Suppressor macrophage treated with lipopolysaccharide for 1 hour (primary cell): ENCODE results near the gene BACE2.

Experiments
- DNase-seq, 3 donors: peaks; one replicate each; pipeline ENCODE4 v3.0.0-alpha.2; 2020 to 2022

Gene BACE2

DNA sequence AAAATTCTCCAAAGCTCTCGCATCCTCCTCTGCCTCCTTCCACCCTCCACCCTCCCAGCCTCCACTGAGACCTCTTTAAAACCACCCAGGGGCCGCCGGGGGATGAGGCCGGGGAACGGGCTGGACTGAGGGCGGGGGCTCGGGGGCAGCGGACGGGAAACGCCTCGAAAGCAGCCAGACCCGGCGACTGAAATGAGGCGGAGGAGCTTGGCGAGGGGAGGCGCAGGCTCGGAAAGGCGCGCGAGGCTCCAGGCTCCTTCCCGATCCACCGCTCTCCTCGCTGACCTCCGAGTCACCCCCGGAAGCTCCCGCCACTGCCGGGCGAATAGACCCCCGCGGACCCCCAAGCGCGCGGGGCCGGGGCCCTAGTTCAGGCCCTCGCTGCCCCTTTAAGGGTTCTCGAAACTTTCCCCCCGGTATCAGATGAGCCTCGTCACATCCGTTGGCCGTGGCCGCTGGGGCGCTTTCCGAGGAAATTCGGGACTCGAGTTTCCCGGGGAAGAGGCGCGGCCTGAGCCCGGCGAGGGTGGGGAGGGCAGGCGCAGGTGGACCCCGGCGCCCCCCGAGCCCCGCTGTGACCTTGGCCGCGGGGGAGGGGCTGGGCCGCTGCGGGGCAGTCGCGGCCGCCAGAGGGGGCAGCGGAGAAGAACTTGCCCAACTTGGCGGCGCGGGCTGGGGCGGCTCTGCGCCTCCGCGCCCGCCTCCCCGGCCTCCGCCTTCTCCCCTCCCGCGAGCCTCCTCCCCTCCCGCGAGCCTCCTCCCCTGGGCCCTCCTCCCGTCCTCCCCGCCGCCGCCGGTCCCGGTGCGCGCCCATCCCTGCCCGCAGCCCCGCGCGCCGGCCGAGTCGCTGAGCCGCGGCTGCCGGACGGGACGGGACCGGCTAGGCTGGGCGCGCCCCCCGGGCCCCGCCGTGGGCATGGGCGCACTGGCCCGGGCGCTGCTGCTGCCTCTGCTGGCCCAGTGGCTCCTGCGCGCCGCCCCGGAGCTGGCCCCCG lies at the start of gene BACE2:
Gene BACE2, plus strand, starts transcription at position 813 of the 995 bp plus-strand sequence. Its CDS starts 104 bp downstream, at position 917.
- DNase-seq: peak; percentile 57 to 83 (median 66)

DNA sequence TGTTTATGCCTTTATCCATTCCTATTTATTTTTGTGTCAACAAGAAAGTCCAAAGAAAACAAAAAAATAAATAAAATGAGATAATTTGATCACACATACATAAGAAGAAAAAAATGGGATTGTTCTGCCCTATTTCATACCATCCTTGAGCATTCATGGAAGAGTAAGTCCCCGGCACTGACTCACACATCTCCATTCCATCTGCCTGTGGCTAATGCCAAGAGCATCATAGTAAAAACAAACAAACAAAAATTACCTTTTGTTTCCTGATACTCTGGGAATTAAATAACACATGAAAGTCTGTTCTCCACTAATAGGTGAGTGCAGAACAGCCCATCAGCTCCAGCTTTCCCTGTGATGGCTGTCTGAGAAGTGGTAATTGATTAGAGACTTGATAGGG lies 48.1 kb upstream of the BACE2 start:
- no peak for DNase-seq

DNA sequence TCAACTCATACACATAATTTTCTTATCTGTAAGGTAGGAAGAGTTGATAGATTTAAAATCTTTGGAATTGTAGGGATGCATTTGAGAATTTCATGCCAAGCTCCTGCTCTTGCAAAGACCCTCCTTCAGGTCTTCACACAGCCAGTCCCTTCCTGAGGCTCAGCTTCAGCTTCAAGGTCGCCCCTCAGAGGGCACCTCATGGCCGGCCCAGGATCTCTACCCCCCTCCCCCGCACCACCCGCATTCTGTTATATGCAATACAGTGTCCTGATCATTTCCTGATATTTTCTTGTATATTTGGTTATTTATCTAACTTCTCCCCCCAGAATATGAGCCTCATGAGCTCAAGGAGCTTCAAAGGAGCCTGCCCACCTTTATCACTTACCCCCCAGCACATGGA lies 47.0 kb upstream of the BACE2 start:
- DNase-seq: no peak

DNA sequence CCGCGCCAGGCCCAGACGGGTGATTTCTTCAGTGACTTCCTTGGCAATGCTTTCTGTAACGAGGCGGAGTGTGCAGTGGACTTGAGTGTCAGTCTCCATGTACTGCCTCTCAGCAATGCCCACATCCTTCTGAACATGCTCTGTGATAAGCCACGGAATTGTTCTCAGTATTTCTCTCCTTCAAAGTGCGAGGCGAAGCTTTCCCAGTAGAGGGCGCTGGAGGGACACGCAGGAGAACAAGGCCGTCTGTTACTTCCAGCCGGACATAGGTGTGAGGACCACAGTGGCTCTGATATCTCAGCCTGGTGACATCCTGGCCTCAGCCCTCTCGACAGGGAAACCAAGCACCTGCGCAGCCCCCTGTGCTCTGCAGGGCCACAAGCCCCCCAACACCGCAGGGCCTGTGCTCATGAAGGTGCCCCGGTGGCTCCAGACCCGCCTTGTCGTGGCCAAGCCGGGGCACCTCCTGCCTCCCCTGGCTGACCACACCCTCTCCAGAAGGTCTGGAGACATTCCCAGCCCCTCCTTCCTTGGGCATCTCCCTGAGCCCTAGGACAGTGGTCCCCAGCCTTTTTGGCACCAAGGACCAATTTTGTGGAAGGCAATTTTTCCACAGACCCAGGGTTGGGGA lies 46.1 kb upstream of the BACE2 start:
- DNase-seq: peak; percentile 76 to 82 (median 81)

DNA sequence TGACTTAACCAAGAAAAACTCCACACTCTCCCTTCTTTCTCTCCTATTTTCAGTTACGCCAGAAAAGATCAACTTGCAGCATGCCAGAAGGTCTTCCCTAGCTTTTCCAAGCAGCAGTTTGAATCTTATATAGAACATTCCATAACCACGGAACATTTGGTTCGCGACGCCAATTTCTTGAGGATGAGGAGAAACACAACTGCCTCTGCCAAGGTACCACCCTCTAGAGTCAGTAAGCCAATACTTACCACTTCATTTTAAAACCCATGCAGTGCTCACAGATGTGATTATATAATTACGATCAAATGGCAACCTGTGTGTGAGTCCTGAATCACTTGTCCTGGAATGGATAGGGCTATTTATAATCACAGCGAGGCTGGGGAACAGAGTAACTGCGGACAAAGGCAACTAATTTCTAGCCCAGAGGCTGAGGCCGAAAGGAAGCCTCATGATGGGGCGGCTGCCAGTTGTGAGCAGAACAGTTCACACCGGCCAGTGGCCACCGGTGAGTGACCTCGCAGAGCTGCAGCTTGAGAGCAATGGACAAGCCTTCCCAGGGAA lies 43.2 kb upstream of the BACE2 start:
- no peak for DNase-seq

DNA sequence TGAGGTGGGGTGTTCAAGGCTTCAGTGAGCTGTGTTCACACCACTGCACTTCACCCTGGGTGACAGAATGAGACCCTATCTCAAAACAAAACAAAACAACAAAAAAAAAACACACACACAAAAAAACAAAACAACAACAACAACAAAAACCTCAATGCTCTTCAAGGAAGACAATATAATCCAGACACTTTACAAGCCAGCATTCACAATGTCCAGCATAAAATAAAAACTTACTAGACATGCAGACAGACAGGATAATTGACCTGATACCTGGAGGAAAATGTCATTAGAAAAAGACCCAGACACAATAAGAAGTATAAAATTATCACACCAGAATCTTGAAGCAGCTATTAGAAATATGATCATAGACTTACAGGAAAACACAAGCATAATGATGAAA lies 39.0 kb upstream of the BACE2 start:
- DNase-seq: no peak

DNA sequence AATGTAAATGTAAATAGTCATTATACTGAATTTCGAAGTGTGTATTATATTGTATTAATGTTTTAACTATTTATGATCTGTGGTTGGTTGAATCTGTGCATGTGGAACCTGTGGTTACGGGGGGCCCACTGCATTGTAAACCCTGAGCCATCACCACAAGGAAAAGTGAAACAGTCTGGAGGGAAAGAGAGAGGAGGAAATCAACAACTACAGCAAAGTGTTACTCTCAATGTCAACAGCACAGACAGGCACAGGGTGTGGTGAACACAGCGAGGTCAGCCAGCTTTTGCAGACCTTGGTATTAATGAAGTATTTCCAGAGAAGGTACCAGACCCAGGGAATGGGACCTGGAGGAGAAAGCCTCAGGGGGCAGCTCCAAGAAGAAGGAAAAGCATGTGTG lies 37.1 kb upstream of the BACE2 start:
- no peak for DNase-seq

DNA sequence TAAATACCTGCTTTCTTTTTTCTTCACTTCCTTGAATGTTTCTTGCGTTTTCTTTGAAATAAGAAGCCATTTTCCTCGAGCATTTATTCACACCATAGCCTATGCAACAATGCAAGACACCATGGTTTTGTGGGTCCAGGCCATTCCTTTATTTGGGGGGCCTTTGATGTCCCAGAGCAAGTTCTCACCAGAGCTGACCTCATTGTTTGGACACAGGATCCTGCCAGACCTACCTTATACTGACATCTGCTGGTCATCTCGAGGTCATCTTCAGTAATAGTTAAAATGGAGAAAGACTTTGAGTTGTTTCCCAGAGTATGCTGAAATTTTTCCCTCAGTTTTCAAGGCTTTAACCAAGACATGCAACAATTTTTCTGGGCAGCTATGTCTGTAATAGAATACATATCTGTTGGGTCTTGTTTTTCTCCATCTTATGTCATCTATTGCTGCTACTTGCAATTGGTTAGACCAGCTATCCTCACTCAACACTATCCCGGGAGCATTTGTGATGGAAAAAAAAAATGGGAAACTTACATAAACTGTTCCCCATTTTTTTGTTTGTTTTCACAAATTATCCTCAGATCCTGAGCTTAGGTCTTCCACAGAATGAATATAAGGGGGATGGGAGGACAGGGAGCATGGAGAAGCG lies 34.0 kb upstream of the BACE2 start:
- DNase-seq: peak; percentile 49 to 62 (median 60)

DNA sequence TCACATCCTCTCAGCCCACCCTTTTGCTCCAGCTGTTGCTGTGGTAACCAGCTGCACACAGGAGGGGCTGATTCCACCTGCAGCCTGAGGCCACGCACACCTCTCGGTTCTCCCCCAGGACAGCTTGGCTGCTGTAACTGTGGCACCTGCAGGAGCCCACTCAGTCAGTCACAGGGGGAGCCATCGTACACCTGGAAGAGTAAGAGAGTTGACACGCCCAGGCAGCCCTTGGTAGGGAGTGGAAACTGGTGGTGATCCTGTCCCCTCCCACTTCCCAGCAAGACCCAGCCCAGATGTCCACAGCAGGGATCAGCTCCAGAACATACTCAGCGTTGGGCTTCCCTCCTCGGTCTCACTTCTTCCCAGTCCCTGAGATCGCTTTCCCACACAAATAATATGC lies 32.2 kb upstream of the BACE2 start:
- DNase-seq: no peak

DNA sequence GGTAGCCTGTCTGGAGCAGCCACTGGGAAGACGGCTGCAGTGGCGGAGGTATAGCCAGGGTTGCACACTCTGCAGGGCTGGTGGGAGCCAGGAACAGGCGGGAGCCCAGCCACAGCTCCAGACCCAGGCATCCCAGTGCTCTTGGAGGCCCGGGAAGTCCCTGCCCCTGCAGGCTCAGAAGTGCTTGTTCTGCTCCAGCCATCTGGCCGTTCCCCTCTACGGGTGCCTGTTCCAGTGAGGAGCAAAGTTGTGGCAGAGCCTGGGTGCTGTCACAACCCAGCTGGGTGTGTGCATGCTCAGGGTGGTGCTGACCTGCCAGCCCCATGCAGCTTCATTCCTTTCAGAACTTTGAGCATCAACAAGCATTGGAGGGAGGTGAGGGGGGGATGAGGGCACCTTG lies 31.7 kb upstream of the BACE2 start:
- DNase-seq: no peak

DNA sequence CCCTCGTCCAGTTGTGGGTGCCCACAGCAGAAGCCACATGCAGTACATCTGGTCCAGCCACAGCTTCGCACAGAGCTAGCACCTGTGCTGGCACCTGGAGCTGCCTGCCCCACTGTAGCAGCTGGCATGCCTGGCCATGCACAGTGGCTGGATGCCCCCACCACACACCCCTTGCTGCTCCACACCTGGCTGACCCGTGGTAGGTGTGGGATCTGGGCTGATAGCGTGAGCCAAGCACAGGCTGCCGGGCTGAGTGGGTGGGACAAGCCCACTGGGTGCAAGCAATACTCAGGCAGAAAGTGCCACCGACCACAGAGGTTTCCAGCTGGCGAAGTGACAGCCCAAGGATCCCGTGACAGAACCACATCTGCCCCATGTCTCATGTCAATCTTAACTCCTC lies 30.6 kb upstream of the BACE2 start:
- DNase-seq: no peak

DNA sequence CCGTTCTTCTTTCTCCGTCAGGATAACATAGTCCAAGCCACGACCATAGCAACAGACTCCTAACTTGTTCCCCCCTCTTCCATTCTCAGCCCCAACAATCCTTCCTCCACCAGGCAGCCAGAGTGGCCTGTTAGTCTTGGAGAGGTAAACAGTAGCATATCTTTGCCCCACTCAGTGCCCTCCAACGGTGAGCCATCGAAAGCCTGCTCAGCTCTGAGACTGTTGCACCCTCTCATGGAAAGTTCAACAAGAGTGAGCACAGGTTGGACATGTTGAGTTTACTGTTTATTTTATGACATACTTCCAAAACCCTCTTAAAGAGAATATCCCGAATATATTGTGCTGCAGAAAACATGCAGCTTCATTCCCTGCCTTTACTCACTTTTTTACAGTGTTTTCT lies 30.1 kb upstream of the BACE2 start:
- no peak for DNase-seq

DNA sequence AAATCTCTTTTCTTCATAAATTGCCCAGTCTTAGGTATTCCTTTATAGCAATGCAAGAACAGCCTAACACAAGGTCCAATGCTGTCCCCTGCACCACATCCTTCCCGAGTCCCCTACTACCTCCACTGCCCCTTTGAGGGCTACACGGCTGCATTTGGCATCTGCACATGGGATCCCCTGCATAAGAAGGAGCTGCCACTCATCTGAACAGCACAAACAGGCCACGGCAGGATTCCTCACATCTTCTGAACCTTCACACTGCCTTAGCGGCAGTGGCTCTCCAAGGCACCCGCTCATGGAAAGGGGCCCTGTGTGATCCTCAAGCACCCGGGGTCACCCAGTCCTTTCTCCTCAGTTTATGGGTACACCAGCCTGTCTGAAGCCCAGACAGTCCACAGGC lies 29.2 kb upstream of the BACE2 start:
- DNase-seq: no peak

DNA sequence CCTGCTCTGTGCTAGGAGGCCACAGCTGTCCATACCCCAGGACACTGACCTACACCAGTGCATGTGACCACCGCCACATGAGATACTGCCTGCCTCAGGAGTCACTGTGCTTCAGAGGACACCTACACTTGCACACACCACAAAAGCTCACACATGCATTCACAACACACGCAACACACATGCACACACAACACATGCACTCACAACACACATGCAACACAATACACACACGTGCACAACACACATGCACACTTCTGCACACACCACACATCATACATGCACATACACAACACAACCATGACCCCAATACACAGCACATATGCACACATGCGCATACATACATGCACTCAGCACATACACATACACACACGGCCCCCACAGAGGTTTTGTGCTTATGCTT lies 28.7 kb upstream of the BACE2 start:
- no peak for DNase-seq

DNA sequence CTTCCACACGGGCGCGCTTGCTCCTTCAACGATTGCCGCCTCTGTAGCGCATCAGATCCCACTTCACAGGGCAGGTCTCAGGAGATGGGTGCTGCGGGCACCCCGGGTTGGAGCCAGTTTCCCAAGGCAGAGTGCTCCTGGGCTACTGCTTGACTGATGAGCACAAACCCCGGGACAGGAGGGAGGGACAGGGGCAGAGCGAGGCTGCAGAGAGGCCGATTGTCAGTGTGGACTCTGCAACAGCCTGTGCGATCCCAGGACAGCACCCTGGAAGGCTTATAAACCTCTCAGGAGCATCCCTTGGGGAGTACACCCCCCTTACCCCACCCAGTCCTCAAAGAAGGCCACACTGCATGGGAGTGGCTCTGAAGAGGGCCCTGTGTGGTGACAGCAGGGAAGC lies 28.0 kb upstream of the BACE2 start:
- DNase-seq: no peak

DNA sequence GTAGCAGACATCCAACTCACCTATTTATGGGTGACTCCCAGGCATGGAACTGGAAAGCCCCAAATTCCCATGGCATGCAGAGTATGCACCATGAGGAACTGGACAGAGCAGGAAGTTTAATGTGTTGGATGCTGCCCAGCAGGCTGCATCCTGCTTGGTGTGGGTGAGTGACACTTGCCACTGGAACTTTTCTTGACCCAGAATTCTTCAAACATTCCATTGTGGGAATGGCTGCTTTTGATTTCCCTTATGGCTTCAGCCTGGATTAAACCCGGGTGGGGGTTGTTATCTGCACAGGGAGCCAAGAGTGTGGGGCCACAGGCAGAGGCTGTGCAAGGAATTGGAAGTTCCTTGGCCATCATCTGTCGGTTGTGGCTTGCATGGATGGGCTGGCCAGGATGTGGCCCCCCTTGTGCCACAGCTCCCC lies 26.9 kb upstream of the BACE2 start:
- no peak for DNase-seq

DNA sequence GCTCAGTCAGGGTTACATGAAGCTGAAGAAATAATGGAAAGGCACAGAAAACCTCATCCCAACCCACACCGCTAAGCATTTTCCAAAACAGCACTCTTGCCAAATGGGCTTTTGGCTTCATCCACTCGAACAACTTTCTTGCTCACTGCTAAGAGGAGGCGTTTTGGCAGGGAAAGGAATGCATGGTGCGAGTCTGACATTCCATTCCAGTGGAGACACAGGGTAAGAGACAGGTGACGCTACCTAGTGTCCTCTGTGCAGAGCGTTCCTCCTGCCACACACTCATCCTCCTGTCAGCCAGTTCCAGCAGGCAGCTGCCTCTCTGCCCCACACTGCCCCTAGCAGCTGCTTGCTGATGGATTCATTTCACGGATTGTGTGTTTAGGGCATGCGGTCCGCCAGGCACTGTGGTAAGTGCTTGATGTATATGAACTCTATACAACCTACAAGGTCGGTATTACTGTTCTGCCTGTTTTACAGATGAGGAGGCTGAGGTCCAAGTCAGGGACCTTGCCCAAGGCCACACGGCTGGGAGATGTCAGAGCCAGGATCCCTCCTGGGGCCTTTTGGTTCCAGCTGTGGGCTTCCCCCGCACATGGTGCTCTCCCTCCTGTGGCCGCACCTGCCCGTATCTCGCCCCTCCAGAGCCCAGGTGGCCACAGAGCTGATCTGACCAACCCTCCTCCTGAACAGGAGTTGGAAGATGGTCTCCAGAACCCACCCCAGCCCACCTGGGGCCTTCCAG lies 25.7 kb upstream of the BACE2 start:
- DNase-seq: no peak

DNA sequence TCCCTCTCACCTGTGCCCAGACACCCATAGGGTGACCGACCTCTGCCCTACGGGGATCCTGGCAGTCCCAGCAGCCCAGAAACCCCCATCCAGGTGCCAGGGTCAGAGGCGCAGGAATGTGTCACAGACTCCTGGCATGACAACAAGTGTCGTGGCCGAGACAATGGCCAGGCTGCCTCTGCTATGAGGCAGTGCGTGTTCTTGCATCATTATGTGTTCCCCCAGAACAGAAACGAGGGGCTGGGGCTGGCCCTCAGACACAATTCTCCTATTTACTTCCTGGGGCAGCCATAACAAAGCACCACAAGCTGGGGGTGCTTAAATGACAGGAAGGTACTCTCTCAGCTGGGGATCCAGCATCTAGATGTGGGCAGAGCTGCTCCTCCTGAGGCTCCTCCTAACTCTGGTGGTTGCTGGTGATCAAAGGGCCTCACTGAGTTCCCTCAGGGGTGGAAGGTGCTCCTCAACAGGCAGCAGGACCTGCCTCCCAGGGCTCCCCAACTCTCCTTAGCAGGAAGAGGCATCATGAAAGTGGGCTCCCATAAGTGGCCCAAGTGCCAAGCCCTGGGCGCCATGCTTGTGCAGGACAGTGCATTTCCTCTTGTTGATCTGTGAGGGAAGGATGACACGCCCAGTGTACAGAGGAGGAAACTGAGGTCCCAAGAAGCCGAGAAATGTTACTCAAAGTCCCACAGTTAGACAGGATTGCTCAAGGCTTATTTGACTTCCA lies 24.2 kb upstream of the BACE2 start:
- DNase-seq: no peak

DNA sequence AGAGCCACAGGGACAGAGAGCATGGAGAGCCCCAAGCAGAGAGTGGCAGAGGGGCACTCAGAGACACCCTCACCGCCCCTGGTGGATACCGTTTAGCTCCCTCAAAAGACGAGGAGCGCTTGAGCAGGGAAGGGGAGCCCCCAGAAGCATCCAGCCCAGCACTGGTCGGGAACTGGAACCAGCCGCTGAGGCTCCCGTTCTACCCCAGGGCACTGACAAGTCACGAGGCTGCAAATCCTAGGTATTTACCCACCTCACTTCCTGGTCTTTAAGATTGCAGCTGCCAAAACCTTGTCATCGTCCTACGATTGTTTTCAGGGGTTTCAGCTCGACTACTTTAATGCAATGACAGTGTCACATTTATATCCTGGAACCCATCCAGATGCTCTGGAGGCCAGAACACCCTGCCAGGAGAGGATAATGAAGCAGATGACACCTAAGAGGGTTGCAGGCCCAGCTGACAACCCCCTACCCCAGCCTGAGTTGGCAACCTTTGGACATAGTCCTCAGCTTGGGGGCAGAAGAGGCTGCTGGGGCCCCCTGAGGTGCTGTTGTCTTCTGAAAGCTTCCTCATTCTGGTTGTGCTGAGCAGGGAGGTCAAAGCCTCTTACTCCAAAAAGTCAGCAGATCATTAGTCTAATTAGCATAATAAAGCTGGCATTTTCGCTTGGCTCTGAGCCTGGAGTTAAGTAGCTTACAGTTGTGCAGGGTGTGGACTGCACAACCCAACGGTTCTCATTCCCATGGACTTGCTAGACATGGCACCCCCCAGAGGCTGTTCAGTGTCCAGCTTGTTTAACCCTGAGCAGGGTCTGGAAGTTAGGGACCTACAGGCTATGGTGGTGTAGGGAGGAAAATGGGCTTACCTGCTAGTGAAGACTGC lies 20.6 kb upstream of the BACE2 start:
- DNase-seq: no peak

DNA sequence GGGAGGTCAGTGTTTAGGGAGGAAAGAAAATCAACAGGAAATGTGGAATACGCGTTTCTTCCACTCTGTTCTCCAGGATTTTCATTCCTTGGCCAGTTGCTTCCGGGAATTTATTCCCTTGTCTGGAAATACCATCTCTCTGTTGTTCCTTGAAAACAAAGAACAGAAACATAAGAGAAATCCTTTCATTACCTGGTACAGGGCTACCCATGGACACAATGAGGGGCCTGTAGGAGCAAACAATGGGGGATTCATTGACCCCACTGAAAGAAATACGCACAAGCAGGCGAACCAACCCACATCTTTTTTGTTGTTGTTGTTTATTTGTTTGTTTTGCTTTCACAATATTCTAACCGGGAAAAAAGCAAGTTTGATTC lies 20.0 kb upstream of the BACE2 start:
- DNase-seq: no peak

DNA sequence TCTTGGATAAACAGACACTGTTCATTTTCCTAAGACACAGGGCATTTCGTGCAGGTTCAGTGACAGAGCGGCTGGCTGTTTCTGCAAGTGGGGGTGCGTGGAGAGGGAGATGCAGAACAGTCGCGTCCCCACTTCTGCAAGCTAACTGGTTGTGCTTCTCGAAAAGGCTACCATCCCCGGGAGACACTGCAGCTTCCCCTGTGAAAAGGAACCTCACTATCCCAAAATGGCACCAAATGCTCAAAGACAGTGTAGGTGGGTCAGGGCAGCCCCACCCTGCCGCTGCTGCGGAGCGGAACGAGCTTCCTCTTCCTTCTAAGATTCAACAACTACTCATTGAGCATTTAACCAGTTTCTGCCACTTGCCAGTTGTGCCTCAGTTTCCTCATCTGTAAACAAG lies 19.2 kb upstream of the BACE2 start:
- no peak for DNase-seq
